Peyer's patch (tissue), 4 donors: ENCODE results near the gene ZNF763.

Experiments used
- POLR2A ChIP-seq, 2 donors: fragments of 450-650 bp; IDR thresholded peaks; one replicate each; pipeline ENCODE4 v1.5.1; 2017; ENCODE audit warnings: antibody characterized with exemption in 2 of 2, mild to moderate bottlenecking in 2 of 2, moderate library complexity in 2 of 2
- TF ChIP-seq, protein P1 (sequence below), 6 experiments: fragments of 450-650 bp in 4 of 6; fragments of 200-600 bp in 2 of 6; sonication (generic) in 1 of 6; IDR thresholded peaks; one replicate each; pipeline ENCODE4 v1.5.1; 2017 to 2019; ENCODE audit warnings: antibody characterized with exemption in 6 of 6, mild to moderate bottlenecking in 3 of 6, moderate library complexity in 1 of 6

DNA sequence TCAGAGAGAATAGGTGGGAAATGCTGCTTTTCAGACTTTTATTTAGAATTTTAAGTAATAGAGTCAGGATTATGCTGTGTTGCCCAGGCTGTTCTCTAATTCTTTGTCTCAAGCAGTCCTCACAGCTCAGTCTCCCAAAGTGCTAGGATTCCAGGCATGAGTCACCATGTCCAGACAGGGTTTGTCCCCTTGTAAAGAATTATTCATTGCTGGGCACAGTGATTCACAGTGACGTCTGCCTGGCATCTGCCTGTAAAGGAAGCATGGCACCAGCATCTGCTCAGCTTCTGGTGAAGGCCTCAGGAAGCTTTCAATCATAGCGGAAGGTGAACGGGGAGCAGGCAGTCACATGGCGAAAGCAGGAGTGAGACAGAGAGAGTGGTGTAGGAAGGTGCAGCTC is 17.7 kb downstream of the ZNF763 start:
- TF ChIP-seq, protein P1, sequence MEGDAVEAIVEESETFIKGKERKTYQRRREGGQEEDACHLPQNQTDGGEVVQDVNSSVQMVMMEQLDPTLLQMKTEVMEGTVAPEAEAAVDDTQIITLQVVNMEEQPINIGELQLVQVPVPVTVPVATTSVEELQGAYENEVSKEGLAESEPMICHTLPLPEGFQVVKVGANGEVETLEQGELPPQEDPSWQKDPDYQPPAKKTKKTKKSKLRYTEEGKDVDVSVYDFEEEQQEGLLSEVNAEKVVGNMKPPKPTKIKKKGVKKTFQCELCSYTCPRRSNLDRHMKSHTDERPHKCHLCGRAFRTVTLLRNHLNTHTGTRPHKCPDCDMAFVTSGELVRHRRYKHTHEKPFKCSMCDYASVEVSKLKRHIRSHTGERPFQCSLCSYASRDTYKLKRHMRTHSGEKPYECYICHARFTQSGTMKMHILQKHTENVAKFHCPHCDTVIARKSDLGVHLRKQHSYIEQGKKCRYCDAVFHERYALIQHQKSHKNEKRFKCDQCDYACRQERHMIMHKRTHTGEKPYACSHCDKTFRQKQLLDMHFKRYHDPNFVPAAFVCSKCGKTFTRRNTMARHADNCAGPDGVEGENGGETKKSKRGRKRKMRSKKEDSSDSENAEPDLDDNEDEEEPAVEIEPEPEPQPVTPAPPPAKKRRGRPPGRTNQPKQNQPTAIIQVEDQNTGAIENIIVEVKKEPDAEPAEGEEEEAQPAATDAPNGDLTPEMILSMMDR (IDR thresholded peaks at IDR 0.05), result no peak
- TF ChIP-seq POLR2A (IDR thresholded peaks at IDR 0.05), result no peak
